Measurements from ENCODE around the gene RBFOX1. TPM values are rescaled to one million over a fixed set of nuclear protein-coding genes. Genes with fewer than 3 reads are reported as not detected.

RBFOX1 gene
- total RNA-seq, 1 donor from 2014 or later: not detected

- H3K4me3 Mint-ChIP-seq (ENCODE audit: unreplicated experiment): no peak overlapping the region
- H3K9me3 Mint-ChIP-seq (ENCODE audit: low read depth): peaks cover 13% of the 10 kb centered on the region
- no peak overlapping the region for H3K27ac Mint-ChIP-seq (ENCODE audit: unreplicated experiment)
- no peaks in the 10 kb centered on the region for H3K4me1 Mint-ChIP-seq (ENCODE audit: low read depth)
- H3K36me3 Mint-ChIP-seq (ENCODE audit: low read depth): no peaks in the 10 kb centered on the region
- no peak for DNase-seq (ENCODE audit: low spot score)
- H3K27me3 Mint-ChIP-seq (ENCODE audit: low read depth): no peaks in the 10 kb centered on the region
- no peak for TF ChIP-seq CTCF (IDR thresholded peaks at IDR 0.05)
Measured at GRCh38 chr16:7628981-7629380, 296.3 kb downstream of the RBFOX1 start.

GRCh38 chr16:7629571-7629970 lies 296.9 kb downstream of the RBFOX1 start:
- H3K36me3 Mint-ChIP-seq (ENCODE audit: low read depth): no peaks in the 10 kb centered on the region
- no peak overlapping the region for H3K27ac Mint-ChIP-seq (ENCODE audit: unreplicated experiment)
- no peak for TF ChIP-seq CTCF (IDR thresholded peaks at IDR 0.05)
- no peaks in the 10 kb centered on the region for H3K27me3 Mint-ChIP-seq (ENCODE audit: low read depth)
- DNase-seq (ENCODE audit: low spot score): no peak
- H3K9me3 Mint-ChIP-seq (ENCODE audit: low read depth): peaks cover 19% of the 10 kb centered on the region
- H3K4me3 Mint-ChIP-seq (ENCODE audit: unreplicated experiment): no peak overlapping the region
- no peaks in the 10 kb centered on the region for H3K4me1 Mint-ChIP-seq (ENCODE audit: low read depth)

- Mint-ChIP-seq H3K4me1 (ENCODE audit: low read depth) (no peaks in the 10 kb centered on the region), H3K9me3 (ENCODE audit: low read depth) (peaks cover 35% of the 10 kb centered on the region), H3K36me3 (ENCODE audit: low read depth) (no peaks in the 10 kb centered on the region), H3K27me3 (ENCODE audit: low read depth) (no peaks in the 10 kb centered on the region), H3K4me3 (ENCODE audit: unreplicated experiment) (no peak overlapping the region), H3K27ac (ENCODE audit: unreplicated experiment) (no peak overlapping the region)
- no peak for DNase-seq (ENCODE audit: low spot score)
- TF ChIP-seq CTCF (IDR thresholded peaks at IDR 0.05): no peak
Measured at GRCh38 chr16:7637446-7637845, 304.8 kb downstream of the RBFOX1 start.

GRCh38 chr16:7638306-7638705 lies 305.7 kb downstream of the RBFOX1 start:
- no peaks in the 10 kb centered on the region for H3K4me1 Mint-ChIP-seq (ENCODE audit: low read depth)
- TF ChIP-seq CTCF (IDR thresholded peaks at IDR 0.05): no peak
- DNase-seq (ENCODE audit: low spot score): no peak
- H3K27me3 Mint-ChIP-seq (ENCODE audit: low read depth): no peaks in the 10 kb centered on the region
- H3K27ac Mint-ChIP-seq (ENCODE audit: unreplicated experiment): no peak overlapping the region
- H3K9me3 Mint-ChIP-seq (ENCODE audit: low read depth): peaks cover 38% of the 10 kb centered on the region
- no peak overlapping the region for H3K4me3 Mint-ChIP-seq (ENCODE audit: unreplicated experiment)
- no peaks in the 10 kb centered on the region for H3K36me3 Mint-ChIP-seq (ENCODE audit: low read depth)

GRCh38 chr16:7640334-7640733 lies 307.7 kb downstream of the RBFOX1 start:
- Mint-ChIP-seq H3K27me3 (ENCODE audit: low read depth) (no peaks in the 10 kb centered on the region), H3K36me3 (ENCODE audit: low read depth) (no peaks in the 10 kb centered on the region), H3K4me3 (ENCODE audit: unreplicated experiment) (no peak overlapping the region), H3K4me1 (ENCODE audit: low read depth) (no peaks in the 10 kb centered on the region), H3K27ac (ENCODE audit: unreplicated experiment) (no peak overlapping the region), H3K9me3 (ENCODE audit: low read depth) (peaks cover 31% of the 10 kb centered on the region)
- DNase-seq (ENCODE audit: low spot score): no peak
- no peak for TF ChIP-seq CTCF (IDR thresholded peaks at IDR 0.05)

Data from chondrocyte (in vitro differentiated cells).